Parathyroid adenoma (tissue), 2 donors: ENCODE data around the gene MESP1.
"Not testable (repeated sequence)": the region's sequence is repeated elsewhere in the genome, so short reads cannot be mapped to it uniquely, and the experiment has no call there.

Experiments used
- H2AFZ ChIP-seq: fragments of 300-600 bp; sonication (generic); one replicate; pipeline ENCODE4 v1.7.0; 2017; ENCODE audit warnings: antibody characterized with exemption, mild to moderate bottlenecking
- H3K27ac ChIP-seq: fragments of 300-600 bp; sonication (generic); one replicate; pipeline ENCODE4 v1.7.0; 2017
- H3K27me3 ChIP-seq: fragments of 300-600 bp; sonication (generic); one replicate; pipeline ENCODE4 v1.7.0; 2017; ENCODE audit warnings: low read length; ENCODE audit not compliant: control insufficient read depth, insufficient read depth
- H3K36me3 ChIP-seq: fragments of 300-600 bp; sonication (generic); one replicate; pipeline ENCODE4 v1.7.0; 2017; ENCODE audit warnings: low read length; ENCODE audit not compliant: control insufficient read depth, insufficient read depth
- H3K4me1 ChIP-seq: fragments of 300-600 bp; sonication (generic); one replicate; pipeline ENCODE4 v1.7.0; 2017; ENCODE audit warnings: control low read depth
- H3K4me2 ChIP-seq: fragments of 300-600 bp; sonication (generic); one replicate; pipeline ENCODE4 v1.7.0; 2017; ENCODE audit warnings: low read length
- H3K4me3 ChIP-seq: fragments of 300-600 bp; sonication (generic); one replicate; pipeline ENCODE4 v1.7.0; 2017; ENCODE audit warnings: low read depth, low read length
- H3K79me2 ChIP-seq: fragments of 300-600 bp; sonication (generic); one replicate; pipeline ENCODE4 v1.7.0; 2017; ENCODE audit warnings: control low read depth
- H3K9ac ChIP-seq: fragments of 300-600 bp; sonication (generic); one replicate; pipeline ENCODE4 v1.7.0; 2017; ENCODE audit warnings: mild to moderate bottlenecking
- H3K9me3 ChIP-seq: fragments of 300-600 bp; sonication (generic); one replicate; pipeline ENCODE4 v1.7.0; 2017; ENCODE audit warnings: low read length; ENCODE audit not compliant: control insufficient read depth
- TF ChIP-seq, protein P1 (sequence below): fragments of 300-600 bp; sonication (generic); IDR thresholded peaks from one replicate; pipeline ENCODE4 v1.7.0; 2017; ENCODE audit warnings: antibody characterized with exemption, mild to moderate bottlenecking
- donor health status: primary hyperparathyroidism.

Gene MESP1

DNA sequence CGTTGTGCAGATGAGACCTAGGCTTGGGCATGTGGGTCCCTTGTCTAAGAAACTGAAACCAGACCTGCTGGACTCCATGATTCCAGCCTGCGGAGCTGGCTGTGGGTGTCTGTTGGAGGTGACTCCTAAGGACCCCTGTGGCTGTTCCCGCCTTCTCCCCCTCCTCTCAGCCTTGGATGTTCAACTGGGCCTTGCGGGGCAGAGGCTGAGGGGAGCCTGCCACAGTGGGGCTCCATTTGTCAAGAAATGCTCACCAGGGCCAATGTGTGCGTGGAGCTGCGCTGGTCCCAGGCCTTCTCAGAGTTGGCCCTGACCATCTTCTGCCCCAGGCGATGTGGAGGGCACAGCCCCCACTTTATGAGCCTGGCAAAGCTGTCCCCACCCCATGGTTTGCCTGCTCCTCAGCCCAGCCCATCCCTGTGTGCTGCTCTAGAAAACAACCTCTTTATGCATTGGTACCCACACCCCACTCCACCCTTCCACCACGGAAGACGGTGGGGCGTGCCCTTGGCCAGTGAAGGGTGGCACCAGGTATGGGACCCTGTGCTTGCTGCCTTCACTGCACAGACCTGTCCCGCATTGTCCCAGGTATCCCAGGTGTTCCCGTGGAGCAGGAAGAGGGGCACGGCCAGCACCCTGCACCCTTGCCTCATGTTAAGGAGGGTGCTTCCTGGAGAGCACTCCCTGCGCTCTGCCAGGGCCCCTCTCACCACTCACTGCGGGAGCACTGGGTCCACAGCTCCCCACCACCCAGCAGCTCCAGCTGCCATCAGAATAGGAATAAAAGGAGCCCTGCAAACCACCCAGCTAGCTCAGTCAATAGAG is 33.0 kb upstream of the MESP1 start:
- TF ChIP-seq, protein P1, sequence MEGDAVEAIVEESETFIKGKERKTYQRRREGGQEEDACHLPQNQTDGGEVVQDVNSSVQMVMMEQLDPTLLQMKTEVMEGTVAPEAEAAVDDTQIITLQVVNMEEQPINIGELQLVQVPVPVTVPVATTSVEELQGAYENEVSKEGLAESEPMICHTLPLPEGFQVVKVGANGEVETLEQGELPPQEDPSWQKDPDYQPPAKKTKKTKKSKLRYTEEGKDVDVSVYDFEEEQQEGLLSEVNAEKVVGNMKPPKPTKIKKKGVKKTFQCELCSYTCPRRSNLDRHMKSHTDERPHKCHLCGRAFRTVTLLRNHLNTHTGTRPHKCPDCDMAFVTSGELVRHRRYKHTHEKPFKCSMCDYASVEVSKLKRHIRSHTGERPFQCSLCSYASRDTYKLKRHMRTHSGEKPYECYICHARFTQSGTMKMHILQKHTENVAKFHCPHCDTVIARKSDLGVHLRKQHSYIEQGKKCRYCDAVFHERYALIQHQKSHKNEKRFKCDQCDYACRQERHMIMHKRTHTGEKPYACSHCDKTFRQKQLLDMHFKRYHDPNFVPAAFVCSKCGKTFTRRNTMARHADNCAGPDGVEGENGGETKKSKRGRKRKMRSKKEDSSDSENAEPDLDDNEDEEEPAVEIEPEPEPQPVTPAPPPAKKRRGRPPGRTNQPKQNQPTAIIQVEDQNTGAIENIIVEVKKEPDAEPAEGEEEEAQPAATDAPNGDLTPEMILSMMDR, result no peak
- no peaks in the 10 kb centered on the region for H3K27me3 ChIP-seq
- no peak overlapping the region for H3K4me3 ChIP-seq

DNA sequence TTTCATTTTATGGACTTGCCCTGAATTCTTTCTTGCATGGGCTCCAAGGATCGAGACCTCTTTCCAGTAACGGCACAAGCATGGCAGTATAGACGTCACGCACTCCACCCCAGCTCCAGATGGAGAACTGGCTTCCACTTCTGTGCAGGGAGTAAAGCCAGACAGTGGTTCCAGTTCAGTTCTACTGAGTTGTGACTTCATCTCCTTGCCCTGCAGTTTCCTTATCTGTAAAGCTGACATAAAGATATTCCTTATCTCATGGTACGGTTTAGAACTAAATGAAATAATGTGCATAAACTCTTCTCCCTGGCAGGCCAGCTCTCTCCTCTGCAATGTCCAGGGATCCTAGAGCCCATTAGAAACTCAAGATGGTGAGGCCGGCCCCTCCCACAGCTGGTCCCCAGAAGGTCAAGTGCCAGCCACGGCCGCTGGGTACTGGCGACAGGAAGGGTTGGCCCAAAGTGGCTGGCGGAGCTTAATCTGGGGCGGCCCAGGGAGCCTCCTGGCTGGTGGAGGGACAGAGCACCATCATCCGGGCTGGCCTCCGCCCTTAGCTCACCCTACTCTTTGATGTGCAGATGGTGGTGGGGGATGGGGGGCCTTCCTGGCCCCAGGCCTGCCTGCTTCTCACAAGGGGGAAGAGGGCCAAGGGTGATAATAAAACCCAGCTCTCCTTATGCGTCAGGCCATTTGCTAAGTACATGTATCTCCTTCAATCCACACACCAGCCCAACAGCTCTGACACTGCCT is 32.2 kb upstream of the MESP1 start:
- Histone ChIP-seq H3K4me1 (no peaks in the 10 kb centered on the region), H3K27me3 (no peaks in the 10 kb centered on the region), H2AFZ (no peak overlapping the region), H3K9ac (no peak overlapping the region), H3K27ac (no peak overlapping the region), H3K36me3 (no peaks in the 10 kb centered on the region), H3K9me3 (no peaks in the 10 kb centered on the region), H3K4me2 (no peak overlapping the region), H3K4me3 (no peak overlapping the region), H3K79me2 (no peaks in the 10 kb centered on the region)
- TF ChIP-seq, protein P1, result no peak

More for the DNA sequence above, 33.0 kb upstream of the MESP1 start:
- Histone ChIP-seq H3K36me3 (no peaks in the 10 kb centered on the region), H3K79me2 (no peaks in the 10 kb centered on the region), H3K9ac (no peak overlapping the region), H2AFZ (no peak overlapping the region), H3K4me2 (no peak overlapping the region), H3K27ac (no peak overlapping the region), H3K4me1 (no peaks in the 10 kb centered on the region), H3K9me3 (no peaks in the 10 kb centered on the region)

DNA sequence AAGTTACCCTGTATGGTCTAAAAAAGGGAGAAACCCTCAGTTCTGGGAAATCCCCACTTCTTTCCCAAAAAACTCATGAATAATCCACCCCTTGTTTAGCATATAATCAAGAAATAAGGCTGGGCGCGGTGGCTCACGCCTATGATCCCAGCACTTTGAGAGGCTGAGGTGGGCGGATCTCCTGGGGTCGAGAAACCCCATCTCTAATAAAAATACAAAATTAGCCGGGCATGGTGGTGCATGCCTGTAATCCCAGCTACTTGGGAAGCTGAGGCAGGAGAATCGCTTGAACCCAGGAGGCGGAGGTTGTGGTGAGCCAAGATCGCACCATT is 31.5 kb upstream of the MESP1 start:
- H3K79me2 ChIP-seq, H3K27ac ChIP-seq, H3K9me3 ChIP-seq, H3K4me2 ChIP-seq, H3K4me3 ChIP-seq, H3K36me3 ChIP-seq, H2AFZ ChIP-seq, H3K27me3 ChIP-seq, H3K4me1 ChIP-seq, H3K9ac ChIP-seq: not testable (repeated sequence)

DNA sequence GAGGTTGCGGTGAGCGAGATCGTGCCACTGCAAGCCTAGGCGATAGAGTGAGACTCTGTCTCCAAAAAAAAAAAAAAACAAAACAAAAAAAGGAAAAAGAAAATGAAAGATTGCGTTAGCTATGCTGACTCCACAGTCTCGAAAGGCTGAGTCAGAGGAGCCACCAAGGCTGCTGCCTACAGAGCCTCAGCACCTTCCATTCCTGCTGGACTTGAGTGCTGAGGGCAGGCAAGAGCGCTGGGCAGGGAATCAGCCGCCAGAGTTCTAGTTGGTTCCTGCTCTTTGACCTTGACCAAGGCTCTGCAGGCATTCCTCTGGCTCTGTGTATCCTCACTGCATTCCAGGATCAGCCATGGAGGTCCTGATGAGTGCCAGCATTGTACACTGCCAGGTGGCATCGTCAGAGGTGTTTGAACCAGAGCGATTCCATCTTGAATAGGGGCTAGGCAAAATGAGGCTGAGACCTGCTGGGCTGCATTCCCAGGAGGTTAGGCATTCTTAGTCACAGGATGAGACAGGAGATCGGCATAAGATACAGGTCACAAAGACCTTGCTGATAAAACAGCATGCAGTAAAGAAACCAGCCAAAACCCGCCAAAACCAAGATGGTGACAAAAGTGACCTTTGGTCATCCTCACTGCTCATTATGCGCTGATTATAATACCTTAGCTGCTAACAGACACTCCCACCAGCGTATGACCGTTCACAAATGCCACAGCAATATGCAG is 31.0 kb upstream of the MESP1 start:
- TF ChIP-seq, protein P1, result no peak
- no peaks in the 10 kb centered on the region for H3K4me1 ChIP-seq
- H3K9ac ChIP-seq, result no peak overlapping the region
- no peaks in the 10 kb centered on the region for H3K27me3 ChIP-seq
- no peak overlapping the region for H2AFZ ChIP-seq
- no peak overlapping the region for H3K4me2 ChIP-seq
- no peaks in the 10 kb centered on the region for H3K36me3 ChIP-seq
- H3K27ac ChIP-seq, result no peak overlapping the region
- H3K79me2 ChIP-seq, result no peaks in the 10 kb centered on the region
- no peak overlapping the region for H3K4me3 ChIP-seq
- H3K9me3 ChIP-seq, result no peaks in the 10 kb centered on the region

DNA sequence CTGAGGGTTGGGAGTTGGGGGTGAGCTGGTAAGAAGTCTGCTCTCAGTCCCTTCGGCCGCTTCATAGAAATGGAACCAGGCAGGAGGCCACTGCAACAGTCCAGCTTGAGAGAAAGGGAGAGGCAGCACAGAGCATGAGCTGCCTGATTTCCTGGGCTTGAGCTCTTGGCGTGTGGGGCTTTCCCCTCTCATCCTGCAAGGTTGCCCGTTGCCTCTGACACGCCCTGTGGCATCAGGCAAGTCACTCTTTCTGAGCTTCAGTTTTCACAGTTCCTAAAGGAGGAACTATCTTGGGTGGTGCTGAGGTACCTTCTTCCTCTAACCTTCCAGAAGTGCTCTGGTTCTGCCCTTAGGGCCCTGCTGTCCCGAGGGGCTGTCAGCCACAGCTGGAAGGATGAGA is 30.0 kb upstream of the MESP1 start:
- Histone ChIP-seq H3K79me2 (no peaks in the 10 kb centered on the region), H3K27ac (no peak overlapping the region), H3K4me1 (no peaks in the 10 kb centered on the region), H3K36me3 (no peaks in the 10 kb centered on the region), H3K9me3 (no peaks in the 10 kb centered on the region), H3K4me3 (no peak overlapping the region), H3K4me2 (no peak overlapping the region), H3K27me3 (no peaks in the 10 kb centered on the region), H3K9ac (no peak overlapping the region), H2AFZ (no peak overlapping the region)
- TF ChIP-seq, protein P1, result no peak
